ENCODE measurements around the gene CGB7. TPM values are rescaled to one million over a fixed set of nuclear protein-coding genes. Genes with fewer than 3 reads are reported as not detected.
A peak's percentile ranks its signal among the peaks of the same experiment; 100 is the strongest.

CGB7 gene
- total and polyA plus RNA-seq, 2 donors (not counting 3 experiments of a cell fraction or from before 2014, with no cell fraction given): 0.41 to 0.42 TPM

GRCh38 chr19:49071860-49072547 lies 14.5 kb upstream of the CGB7 start:
- Histone ChIP-seq H4K20me1 (replicated peaks; ENCODE audit: control insufficient read depth, extremely low read depth, insufficient read depth, low read length) (no peaks in the 10 kb centered on the region), H3K27me3 (ENCODE audit: control insufficient read depth in 2 of 2, insufficient read depth in 2 of 2, low read length in 2 of 2) (peaks cover 27 to 35% of the 10 kb centered on the region in 2 experiments), H3K79me2 (ENCODE audit: control insufficient read depth, insufficient read depth, low read length) (no peaks in the 10 kb centered on the region), H3K9me3 (replicated peaks; ENCODE audit: control insufficient read depth, insufficient read depth, low read length) (no peaks in the 10 kb centered on the region), H3K9ac (replicated peaks; ENCODE audit: extremely low read depth, insufficient read depth, low read length) (no peak overlapping the region), H3K36me3 (ENCODE audit: control insufficient read depth in 2 of 2, extremely low read depth in 1 of 2, insufficient read depth in 2 of 2, low read length in 2 of 2) (no peaks in the 10 kb centered on the region), H3K4me3 (replicated peaks in 1 of 3; ENCODE audit: insufficient read depth in 1 of 3, low read depth in 1 of 3, low read length in 3 of 3) (no peak overlapping the region), H3K9me1 (replicated peaks; ENCODE audit: control insufficient read depth, extremely low read depth, insufficient read depth, low read length) (no peaks in the 10 kb centered on the region), H3K4me2 (ENCODE audit: insufficient read depth, low read length) (no peak overlapping the region), H2AFZ (ENCODE audit: low read depth, low read length) (peak overlapping the region; percentile 73), H3K4me1 (ENCODE audit: control insufficient read depth, extremely low read depth, insufficient read depth, low read length) (no peaks in the 10 kb centered on the region), H3K27ac (ENCODE audit: insufficient read depth, low read depth, low read length) (no peak overlapping the region)
- DNase-seq (ENCODE audit: low read depth, low spot score): no peak
- ChIA-PET POLR2A (no interaction called here), CTCF (no interaction called here)
- intact Hi-C loops (cut with micrococcal nuclease): no loop called here
- BruUV-seq (replicated peaks): no TSS peak
- no peak for TF ChIP-seq CTCF (IDR thresholded peaks at IDR 0.05; ENCODE audit: extremely low read depth in 1 of 2, insufficient read depth in 1 of 2, low read depth in 1 of 2, low read length in 2 of 2)
- peak; percentile 92 for TF ChIP-seq EZH2 (IDR thresholded peaks at IDR 0.05; ENCODE audit: borderline replicate concordance, low read depth, low read length, severe bottlenecking)
- dilution Hi-C loops (cut with MboI; ENCODE audit: extremely low pct_ligation_motif_present, low sequenced_read_pairs): no loop called here
- no peak for FAIRE-seq

DNA sequence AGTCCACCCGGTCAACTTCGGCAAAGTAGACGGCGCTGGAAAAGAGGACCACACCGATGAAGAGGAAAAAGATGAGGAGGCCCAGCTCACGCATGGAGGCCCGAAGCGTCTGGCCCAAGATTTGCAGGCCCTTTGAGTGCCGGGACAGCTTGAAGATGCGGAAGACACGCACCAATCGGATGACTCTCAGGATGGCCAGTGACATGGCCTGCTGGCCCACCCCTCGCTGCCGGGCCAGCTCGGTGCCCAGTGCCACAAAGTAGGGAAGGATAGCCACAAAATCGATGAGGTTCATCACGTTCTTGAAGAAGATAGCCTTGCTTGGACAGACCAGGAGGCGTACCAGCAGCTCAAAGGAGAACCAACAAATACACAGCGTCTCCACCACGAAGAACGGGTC lies 12.9 kb upstream of the CGB7 start:
- DNase-seq (ENCODE audit: low read depth, low spot score): no peak
- Histone ChIP-seq H4K20me1 (replicated peaks; ENCODE audit: control insufficient read depth, extremely low read depth, insufficient read depth, low read length) (no peaks in the 10 kb centered on the region), H3K4me2 (ENCODE audit: insufficient read depth, low read length) (no peak overlapping the region), H3K9me1 (replicated peaks; ENCODE audit: control insufficient read depth, extremely low read depth, insufficient read depth, low read length) (no peaks in the 10 kb centered on the region), H3K9ac (replicated peaks; ENCODE audit: extremely low read depth, insufficient read depth, low read length) (no peak overlapping the region), H3K4me3 (replicated peaks in 1 of 3; ENCODE audit: insufficient read depth in 1 of 3, low read depth in 1 of 3, low read length in 3 of 3) (no peak overlapping the region), H3K27ac (ENCODE audit: insufficient read depth, low read depth, low read length) (no peak overlapping the region), H3K36me3 (ENCODE audit: control insufficient read depth in 2 of 2, extremely low read depth in 1 of 2, insufficient read depth in 2 of 2, low read length in 2 of 2) (no peaks in the 10 kb centered on the region), H3K4me1 (ENCODE audit: control insufficient read depth, extremely low read depth, insufficient read depth, low read length) (no peaks in the 10 kb centered on the region), H2AFZ (ENCODE audit: low read depth, low read length) (no peak overlapping the region), H3K27me3 (ENCODE audit: control insufficient read depth in 2 of 2, insufficient read depth in 2 of 2, low read length in 2 of 2) (peaks cover 40 to 51% of the 10 kb centered on the region in 2 experiments), H3K79me2 (ENCODE audit: control insufficient read depth, insufficient read depth, low read length) (no peaks in the 10 kb centered on the region), H3K9me3 (replicated peaks; ENCODE audit: control insufficient read depth, insufficient read depth, low read length) (no peaks in the 10 kb centered on the region)
- POLR2A ChIA-PET: no interaction called here
- CTCF ChIA-PET: interaction anchor here (0.6 to 1.8 kb wide), 7 partner anchors 13 to 379 kb away, joined by 3 to 5 read pairs (median 5); partner anchors contain the start of gene CGB7
- no TSS peak for BruUV-seq (replicated peaks)
- TF ChIP-seq GATA2 (IDR thresholded peaks at IDR 0.05; ENCODE audit: insufficient read depth, insufficient read length, low read depth, low read length): no peak
- no peak for TF ChIP-seq JUN (IDR thresholded peaks at IDR 0.05; ENCODE audit: borderline replicate concordance, insufficient read depth, insufficient read length, low read depth)
- TF ChIP-seq FOS (IDR thresholded peaks at IDR 0.05; ENCODE audit: borderline replicate concordance, insufficient read depth, low read length): no peak
- TF ChIP-seq EZH2 (IDR thresholded peaks at IDR 0.05; ENCODE audit: borderline replicate concordance, low read depth, low read length, severe bottlenecking): no peak
- TF ChIP-seq POLR2AphosphoS5 (IDR thresholded peaks at IDR 0.05; ENCODE audit: insufficient read depth, low read depth, low read length): no peak
- no peak for TF ChIP-seq MYC (IDR thresholded peaks at IDR 0.05; ENCODE audit: low read depth, low read length)
- TF ChIP-seq POLR2A (IDR thresholded peaks at IDR 0.05; ENCODE audit: low read depth, low read length): no peak
- intact Hi-C loops (cut with micrococcal nuclease): no loop called here
- dilution Hi-C loops (cut with MboI; ENCODE audit: extremely low pct_ligation_motif_present, low sequenced_read_pairs): no loop called here
- no peak for FAIRE-seq

Measured in endothelial cell of umbilical vein (primary cell).